Activated naive CD8-positive, alpha-beta T cell treated with anti-CD3 and anti-CD28 coated beads, Interleukin-2, amount 50 U/mL, for 16 hours (primary cell): ENCODE measurements around the gene SLCO2A1.

ENCODE experiments used
- DNase-seq: peaks from one replicate; pipeline ENCODE4 v3.0.0-alpha.2; 2020; ENCODE audit warnings: low read depth, low spot score

SLCO2A1 gene

GRCh38 chr3:134034005-134034785, 4.5 kb upstream of the SLCO2A1 start:
- no peak for DNase-seq

DNA sequence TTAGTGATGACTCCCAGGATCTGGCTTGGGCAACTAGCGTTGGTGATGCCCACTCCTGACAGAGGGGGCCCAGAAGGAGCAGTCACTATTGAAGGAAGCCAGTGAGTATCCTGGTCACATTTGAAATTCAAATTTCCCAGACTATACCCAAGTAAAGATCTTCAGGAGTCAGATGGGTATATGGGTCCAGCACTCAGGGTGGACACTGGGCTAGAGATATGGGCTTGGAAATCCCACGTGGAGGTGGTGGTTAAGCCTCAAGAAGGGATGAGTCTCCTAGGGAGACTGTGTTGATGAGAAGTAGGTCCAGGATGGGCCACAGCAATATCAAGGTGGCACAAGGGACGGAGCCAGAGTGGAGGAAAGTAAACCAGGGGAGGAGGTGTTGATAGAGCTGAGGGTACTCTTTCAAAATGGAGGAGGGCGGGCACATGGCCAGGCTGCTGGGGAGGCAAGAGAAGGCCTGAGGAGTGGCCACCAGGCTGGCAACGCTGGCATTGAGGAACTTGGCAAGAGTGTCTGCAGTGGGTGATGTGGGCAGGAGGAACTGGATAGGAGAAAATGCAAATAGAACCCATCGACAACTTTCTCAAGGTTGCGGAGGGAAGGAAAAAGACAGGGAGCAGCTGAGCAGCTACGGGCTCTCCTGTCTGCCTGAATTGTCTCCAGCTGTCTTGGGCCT, 3.7 kb upstream of the SLCO2A1 start:
- no peak for DNase-seq

- no peak for DNase-seq
These were observed 1.7 kb upstream of the SLCO2A1 start for GRCh38 chr3:134031348-134031915.

- no peak for DNase-seq
These were observed 938 bp upstream of the SLCO2A1 start for GRCh38 chr3:134030379-134031347.

DNA sequence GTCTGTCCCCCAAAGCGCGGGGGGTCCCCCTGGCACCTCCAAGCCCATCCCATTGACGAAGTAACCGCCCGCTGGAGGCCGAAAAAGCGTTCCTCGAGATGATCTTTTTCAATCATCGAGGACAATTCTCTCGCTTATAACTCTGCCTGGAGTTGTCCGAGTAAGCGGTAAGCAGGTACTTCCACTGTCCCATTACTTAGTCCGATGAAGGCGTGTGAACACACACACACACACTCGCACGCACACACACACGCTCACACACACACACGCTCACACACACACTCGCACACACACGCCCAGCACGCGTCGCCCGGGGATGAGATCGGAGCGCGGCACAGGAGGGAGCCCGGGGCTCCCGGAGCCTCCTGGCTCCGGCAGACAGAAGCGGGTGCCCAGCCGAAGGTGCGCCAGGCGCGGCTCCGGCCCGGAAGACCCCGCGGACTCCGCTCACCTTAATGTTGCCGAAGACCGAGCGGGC, 430 bp downstream of the SLCO2A1 start:
- no peak for DNase-seq

- no peak for DNase-seq
These were observed 1.1 kb downstream of the SLCO2A1 start for GRCh38 chr3:134028486-134029255.

- no peak for DNase-seq
These were observed 2.1 kb downstream of the SLCO2A1 start for GRCh38 chr3:134027631-134028030.

DNA sequence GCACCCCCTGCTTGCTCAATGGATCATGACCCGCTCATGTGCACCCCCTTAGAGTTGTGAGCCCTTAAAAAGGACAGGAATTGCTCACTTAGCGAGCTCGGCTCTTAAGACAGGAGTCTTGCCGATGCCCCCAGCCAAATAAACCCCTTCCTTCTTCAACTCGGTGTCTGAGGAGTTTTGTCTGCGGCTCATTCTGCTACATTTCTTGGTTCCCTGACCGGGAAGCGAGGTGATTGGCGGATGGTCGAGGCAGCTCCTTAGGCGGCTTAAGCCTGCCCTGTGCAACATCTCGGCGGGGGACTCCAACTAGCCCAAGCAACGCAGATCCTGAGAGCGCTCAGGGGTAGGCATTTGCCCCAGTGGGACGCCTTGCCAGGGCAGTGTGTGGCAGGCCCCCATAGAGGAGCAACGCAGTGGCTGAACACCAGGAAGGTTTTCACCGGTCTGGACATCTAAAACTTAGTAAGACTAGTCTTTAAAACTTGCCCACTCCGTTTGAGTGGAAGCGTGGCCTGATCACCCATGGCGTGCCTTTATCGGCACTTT, 9.5 kb downstream of the SLCO2A1 start:
- no peak for DNase-seq

- DNase-seq, result no peak
These were observed 10.9 kb downstream of the SLCO2A1 start for GRCh38 chr3:134018850-134019249.

- DNase-seq, result no peak
These were observed 11.3 kb downstream of the SLCO2A1 start for GRCh38 chr3:134018406-134018805.

DNA sequence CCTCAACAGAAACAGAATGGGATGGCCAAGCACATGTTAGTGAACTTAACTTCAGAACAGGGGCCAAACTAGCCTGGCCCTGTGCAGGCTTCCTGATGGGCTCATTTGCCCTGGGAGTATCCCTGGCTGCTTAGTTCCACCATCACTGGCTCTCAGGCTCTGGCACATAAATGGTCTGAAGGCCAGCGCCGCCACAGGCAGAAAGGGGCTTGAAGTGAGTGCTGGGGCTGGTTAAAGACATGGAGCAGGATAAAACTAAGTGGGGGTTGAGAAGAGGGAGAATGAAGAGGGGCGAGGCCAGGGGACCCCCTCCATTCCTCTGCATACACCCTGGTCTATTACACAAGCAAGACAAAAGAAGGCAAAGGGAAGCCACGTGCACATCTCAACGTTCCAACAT, 12.2 kb downstream of the SLCO2A1 start:
- DNase-seq, result no peak

GRCh38 chr3:134014270-134014669, 15.5 kb downstream of the SLCO2A1 start:
- DNase-seq, result no peak

- DNase-seq, result no peak
These were observed 16.4 kb downstream of the SLCO2A1 start for GRCh38 chr3:134013280-134013679.

GRCh38 chr3:134009345-134010000, 20.3 kb downstream of the SLCO2A1 start:
- no peak for DNase-seq

- no peak for DNase-seq
These were observed 21.0 kb downstream of the SLCO2A1 start for GRCh38 chr3:134008630-134009156.

DNA sequence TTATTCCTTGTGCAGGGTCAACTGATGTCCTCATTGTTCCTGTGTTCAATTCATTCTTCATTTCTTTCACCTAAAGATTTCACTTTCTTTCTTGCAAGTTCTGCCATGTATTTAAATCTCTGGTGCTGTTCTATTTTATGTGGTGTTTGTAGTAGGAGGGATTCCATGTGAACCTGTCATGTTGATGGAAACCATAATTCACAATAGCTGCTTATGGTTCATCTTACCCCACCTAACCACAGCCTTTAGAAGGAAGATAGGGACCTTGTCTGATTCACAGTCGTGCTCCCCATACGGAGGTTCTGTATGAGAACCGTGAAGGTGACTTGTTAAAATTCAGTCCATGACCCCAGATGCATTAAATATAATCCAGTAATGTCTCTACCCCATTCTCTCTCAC, 21.9 kb downstream of the SLCO2A1 start:
- DNase-seq, result no peak

GRCh38 chr3:134004841-134005240, 24.9 kb downstream of the SLCO2A1 start:
- no peak for DNase-seq

GRCh38 chr3:134003066-134003465, 26.7 kb downstream of the SLCO2A1 start:
- no peak for DNase-seq

- DNase-seq, result no peak
These were observed 27.4 kb downstream of the SLCO2A1 start for GRCh38 chr3:134002306-134002705.

GRCh38 chr3:134001251-134001650, 28.5 kb downstream of the SLCO2A1 start:
- no peak for DNase-seq
